Neural crest cell (in vitro differentiated cells): Measurements from ENCODE around the gene DHX35. TPM values are rescaled to one million over a fixed set of nuclear protein-coding genes. Genes with fewer than 3 reads are reported as not detected.

Experiments used
- DNase-seq: peaks from one replicate; pipeline ENCODE4 v3.0.0; 2021; ENCODE audit warnings: low read depth, mixed read lengths, low spot score
- H3K27ac Mint-ChIP-seq: one replicate; pipeline ENCODE4 v1.8.0; 2021; ENCODE audit warnings: mild to moderate bottlenecking, mixed read lengths; ENCODE audit not compliant: unreplicated experiment
- H3K27me3 Mint-ChIP-seq: 2 replicates; pipeline ENCODE4 v1.8.0; 2021; ENCODE audit warnings: low read depth, mild to moderate bottlenecking, mixed read lengths
- H3K36me3 Mint-ChIP-seq: 2 replicates; pipeline ENCODE4 v1.8.0; 2021; ENCODE audit warnings: low read depth, mild to moderate bottlenecking, mixed read lengths
- H3K4me1 Mint-ChIP-seq: 2 replicates; pipeline ENCODE4 v1.8.0; 2021; ENCODE audit warnings: mixed read lengths
- H3K4me3 Mint-ChIP-seq: one replicate; pipeline ENCODE4 v1.8.0; 2021; ENCODE audit warnings: mild to moderate bottlenecking, mixed read lengths
- H3K9me3 Mint-ChIP-seq: 2 replicates; pipeline ENCODE4 v1.8.0; 2021; ENCODE audit warnings: mixed read lengths
- total RNA-seq: library from RNA; stranded (reverse); gene quantifications from 2 replicates; pipeline ENCODE4 v1.2.1, GENCODE V29; 2021
- TF ChIP-seq, protein P1 (sequence below): fragments of 200-600 bp; sonication (generic); conservative IDR thresholded peaks from 2 replicates; pipeline ENCODE4 v1.5.0; 2021; ENCODE audit warnings: antibody characterized with exemption, mild to moderate bottlenecking

The DHX35 gene
- total RNA-seq, 1 donor from 2014 or later, result 22.8 TPM

DNA sequence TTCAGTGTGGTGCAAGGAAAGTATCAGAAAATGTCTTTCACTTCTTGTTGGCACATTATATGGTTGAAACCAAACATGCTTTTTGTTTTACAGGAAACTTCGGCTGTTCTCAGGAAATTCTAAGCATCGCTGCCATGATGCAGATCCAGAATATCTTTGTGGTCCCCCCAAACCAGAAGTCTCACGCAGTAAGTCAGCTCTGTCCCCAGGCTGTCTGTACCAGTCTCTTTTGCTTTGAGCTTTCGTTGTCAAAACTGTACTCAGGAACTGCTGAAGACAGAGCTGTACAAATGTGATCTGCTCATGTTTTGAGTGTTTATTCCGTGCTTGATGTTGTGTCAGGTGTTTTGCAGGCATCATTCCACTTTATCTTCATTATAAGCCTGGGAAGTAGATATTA is 59.6 kb downstream of the DHX35 start:
- no peak overlapping the region for H3K4me3 Mint-ChIP-seq
- H3K4me1 Mint-ChIP-seq, result no peaks in the 10 kb centered on the region
- DNase-seq, result no peak
- H3K9me3 Mint-ChIP-seq, result no peaks in the 10 kb centered on the region
- TF ChIP-seq, protein P1, sequence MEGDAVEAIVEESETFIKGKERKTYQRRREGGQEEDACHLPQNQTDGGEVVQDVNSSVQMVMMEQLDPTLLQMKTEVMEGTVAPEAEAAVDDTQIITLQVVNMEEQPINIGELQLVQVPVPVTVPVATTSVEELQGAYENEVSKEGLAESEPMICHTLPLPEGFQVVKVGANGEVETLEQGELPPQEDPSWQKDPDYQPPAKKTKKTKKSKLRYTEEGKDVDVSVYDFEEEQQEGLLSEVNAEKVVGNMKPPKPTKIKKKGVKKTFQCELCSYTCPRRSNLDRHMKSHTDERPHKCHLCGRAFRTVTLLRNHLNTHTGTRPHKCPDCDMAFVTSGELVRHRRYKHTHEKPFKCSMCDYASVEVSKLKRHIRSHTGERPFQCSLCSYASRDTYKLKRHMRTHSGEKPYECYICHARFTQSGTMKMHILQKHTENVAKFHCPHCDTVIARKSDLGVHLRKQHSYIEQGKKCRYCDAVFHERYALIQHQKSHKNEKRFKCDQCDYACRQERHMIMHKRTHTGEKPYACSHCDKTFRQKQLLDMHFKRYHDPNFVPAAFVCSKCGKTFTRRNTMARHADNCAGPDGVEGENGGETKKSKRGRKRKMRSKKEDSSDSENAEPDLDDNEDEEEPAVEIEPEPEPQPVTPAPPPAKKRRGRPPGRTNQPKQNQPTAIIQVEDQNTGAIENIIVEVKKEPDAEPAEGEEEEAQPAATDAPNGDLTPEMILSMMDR, result no peak
- H3K27ac Mint-ChIP-seq, result no peak overlapping the region
- H3K27me3 Mint-ChIP-seq, result no peaks in the 10 kb centered on the region
- peaks cover 39% of the 10 kb centered on the region for H3K36me3 Mint-ChIP-seq

DNA sequence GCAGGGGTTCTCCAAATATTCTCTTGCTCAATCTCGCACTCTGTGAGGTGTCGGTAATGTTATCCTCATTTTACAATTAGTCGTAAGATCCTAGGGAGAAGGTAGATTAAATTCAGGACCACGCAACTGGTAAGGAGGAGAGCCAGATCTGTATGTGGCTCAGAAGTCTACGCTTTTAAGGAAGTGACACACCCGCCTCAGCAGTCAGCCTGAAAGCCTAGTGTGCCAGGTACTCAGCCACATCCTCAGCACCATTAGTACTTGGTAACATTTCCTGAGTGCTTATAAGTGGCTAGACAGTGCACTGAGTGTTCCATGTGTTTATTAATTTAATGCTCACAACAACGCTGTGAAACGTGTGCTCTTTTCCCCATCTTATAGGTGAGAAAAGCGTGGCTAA is 63.7 kb downstream of the DHX35 start:
- Mint-ChIP-seq H3K4me1 (no peaks in the 10 kb centered on the region), H3K36me3 (peaks cover 16% of the 10 kb centered on the region), H3K27ac (no peak overlapping the region), H3K27me3 (no peaks in the 10 kb centered on the region), H3K4me3 (no peak overlapping the region), H3K9me3 (no peaks in the 10 kb centered on the region)
- no peak for DNase-seq
- TF ChIP-seq, protein P1, result no peak

DNA sequence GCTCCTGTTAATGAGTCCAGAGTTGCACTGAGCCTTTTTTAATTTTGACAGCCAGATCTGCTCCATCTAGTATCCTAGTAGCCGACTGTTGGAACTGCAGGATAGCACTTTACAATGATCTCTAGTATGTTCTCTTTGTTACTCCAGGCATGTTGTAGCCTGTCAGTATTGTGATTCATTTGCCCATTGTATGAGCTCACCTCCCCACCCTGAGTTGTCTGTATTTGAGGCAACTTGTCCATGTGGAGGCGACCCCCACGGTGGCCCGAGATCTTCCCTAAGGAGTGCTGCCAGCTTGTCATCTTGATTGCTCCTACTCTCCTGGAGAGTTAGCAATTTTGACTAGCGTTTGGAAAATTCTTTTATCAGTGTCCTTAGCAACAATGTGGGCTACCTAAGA is 67.2 kb downstream of the DHX35 start:
- Mint-ChIP-seq H3K9me3 (no peaks in the 10 kb centered on the region), H3K27me3 (no peaks in the 10 kb centered on the region), H3K4me3 (no peak overlapping the region), H3K36me3 (peaks cover 14% of the 10 kb centered on the region), H3K4me1 (no peaks in the 10 kb centered on the region), H3K27ac (no peak overlapping the region)
- no peak for DNase-seq
- TF ChIP-seq, protein P1, result no peak

DNA sequence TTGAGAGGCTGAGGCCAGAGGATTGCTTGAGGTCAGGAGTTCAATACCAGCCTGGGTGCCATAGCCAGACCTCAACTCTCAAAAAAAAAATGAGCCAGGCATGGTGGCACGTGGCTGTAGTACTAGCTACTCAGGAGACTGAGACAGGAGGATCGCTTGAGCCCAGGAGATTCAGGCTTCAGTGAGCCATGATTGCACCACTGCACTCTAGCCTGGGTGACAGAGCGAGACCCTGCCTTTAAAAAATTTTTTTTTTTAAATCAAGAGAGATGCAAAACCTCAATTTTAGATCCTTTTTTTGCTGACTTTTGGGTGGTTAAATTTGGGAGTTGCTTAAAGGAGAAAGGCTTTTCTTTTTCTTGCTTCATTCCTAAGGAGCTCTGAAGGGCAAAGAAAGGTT is 70.9 kb downstream of the DHX35 start:
- Mint-ChIP-seq H3K36me3 (peaks cover 7% of the 10 kb centered on the region), H3K27ac (peak overlapping the region; percentile 19), H3K4me1 (no peaks in the 10 kb centered on the region), H3K4me3 (no peak overlapping the region), H3K27me3 (no peaks in the 10 kb centered on the region), H3K9me3 (no peaks in the 10 kb centered on the region)
- TF ChIP-seq, protein P1, result no peak
- no peak for DNase-seq

DNA sequence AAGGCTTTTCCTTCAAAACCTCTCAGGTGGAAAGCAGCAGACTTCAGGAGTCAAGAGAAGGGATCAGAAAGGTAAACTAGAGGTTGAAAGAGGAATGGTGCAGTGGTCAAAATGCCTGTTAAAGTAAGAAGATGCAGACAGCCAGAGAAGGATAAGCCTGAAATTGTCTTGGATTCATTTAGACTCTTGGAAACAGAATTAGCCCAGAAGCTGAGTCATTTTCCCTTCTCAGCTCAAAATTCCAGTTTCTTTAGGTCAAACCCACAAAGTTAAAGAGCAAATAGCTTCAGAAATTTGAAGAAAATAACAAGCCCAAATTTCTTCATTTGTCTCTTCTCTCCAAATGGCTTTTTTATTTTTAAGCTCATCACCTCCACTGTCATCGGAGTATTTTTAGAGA is 73.9 kb downstream of the DHX35 start:
- peaks cover 6% of the 10 kb centered on the region for H3K36me3 Mint-ChIP-seq
- H3K9me3 Mint-ChIP-seq, result no peaks in the 10 kb centered on the region
- H3K4me3 Mint-ChIP-seq, result no peak overlapping the region
- H3K4me1 Mint-ChIP-seq, result no peaks in the 10 kb centered on the region
- H3K27me3 Mint-ChIP-seq, result no peaks in the 10 kb centered on the region
- no peak for DNase-seq
- TF ChIP-seq, protein P1, result no peak
- no peak overlapping the region for H3K27ac Mint-ChIP-seq

DNA sequence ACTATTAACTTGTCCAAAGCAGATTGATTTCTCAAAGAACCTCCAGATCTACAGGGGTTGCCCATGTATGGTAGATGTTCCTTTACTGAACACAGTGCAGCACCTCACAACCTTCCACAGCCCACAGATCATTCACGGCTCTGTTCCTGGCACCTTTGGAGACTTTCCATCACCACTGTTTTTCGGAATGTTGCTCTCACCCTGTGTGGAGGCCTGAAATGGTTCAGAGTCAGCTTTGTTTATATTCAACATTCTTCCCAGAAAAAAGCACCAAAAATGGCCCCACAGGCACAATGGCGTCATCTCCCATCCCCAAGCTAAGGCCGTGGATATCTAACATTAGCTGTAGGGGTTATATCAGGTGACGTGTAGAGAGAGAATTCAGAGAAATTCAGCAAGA is 74.7 kb downstream of the DHX35 start:
- TF ChIP-seq, protein P1, result no peak
- Mint-ChIP-seq H3K27ac (no peak overlapping the region), H3K4me3 (no peak overlapping the region), H3K27me3 (no peaks in the 10 kb centered on the region), H3K9me3 (no peaks in the 10 kb centered on the region), H3K4me1 (no peaks in the 10 kb centered on the region), H3K36me3 (peaks cover 3% of the 10 kb centered on the region)
- DNase-seq, result no peak
